IPS-15b (cell line): Measurements from ENCODE around the gene ST8SIA6.

Experiments used
- H3K27me3 ChIP-seq: one replicate; pipeline ENCODE4 v1.6.1; 2013; ENCODE audit warnings: low read length; ENCODE audit not compliant: control insufficient read depth, insufficient read depth
- H3K36me3 ChIP-seq: one replicate; pipeline ENCODE4 v1.6.1; 2013; ENCODE audit warnings: low read length; ENCODE audit not compliant: control insufficient read depth, insufficient read depth
- H3K4me1 ChIP-seq: one replicate; pipeline ENCODE4 v1.6.1; 2013; ENCODE audit warnings: mild to moderate bottlenecking, low read length; ENCODE audit not compliant: control insufficient read depth, insufficient read depth
- H3K4me3 ChIP-seq: one replicate; pipeline ENCODE4 v1.5.1; 2013; ENCODE audit warnings: low read depth, low read length
- H3K9ac ChIP-seq: one replicate; pipeline ENCODE4 v1.6.1; 2013; ENCODE audit warnings: low read depth, mild to moderate bottlenecking, low read length
- H3K9me3 ChIP-seq: one replicate; pipeline ENCODE4 v1.6.1; 2013; ENCODE audit warnings: mild to moderate bottlenecking, low read length; ENCODE audit not compliant: control insufficient read depth, insufficient read depth

ST8SIA6 gene

GRCh38 chr10:17475661-17476060 is 21.3 kb upstream of the ST8SIA6 start:
- Histone ChIP-seq H3K36me3 (no peaks in the 10 kb centered on the region), H3K9ac (no peak overlapping the region), H3K9me3 (no peaks in the 10 kb centered on the region), H3K27me3 (no peaks in the 10 kb centered on the region), H3K4me3 (no peak overlapping the region), H3K4me1 (peaks cover 8% of the 10 kb centered on the region)

DNA sequence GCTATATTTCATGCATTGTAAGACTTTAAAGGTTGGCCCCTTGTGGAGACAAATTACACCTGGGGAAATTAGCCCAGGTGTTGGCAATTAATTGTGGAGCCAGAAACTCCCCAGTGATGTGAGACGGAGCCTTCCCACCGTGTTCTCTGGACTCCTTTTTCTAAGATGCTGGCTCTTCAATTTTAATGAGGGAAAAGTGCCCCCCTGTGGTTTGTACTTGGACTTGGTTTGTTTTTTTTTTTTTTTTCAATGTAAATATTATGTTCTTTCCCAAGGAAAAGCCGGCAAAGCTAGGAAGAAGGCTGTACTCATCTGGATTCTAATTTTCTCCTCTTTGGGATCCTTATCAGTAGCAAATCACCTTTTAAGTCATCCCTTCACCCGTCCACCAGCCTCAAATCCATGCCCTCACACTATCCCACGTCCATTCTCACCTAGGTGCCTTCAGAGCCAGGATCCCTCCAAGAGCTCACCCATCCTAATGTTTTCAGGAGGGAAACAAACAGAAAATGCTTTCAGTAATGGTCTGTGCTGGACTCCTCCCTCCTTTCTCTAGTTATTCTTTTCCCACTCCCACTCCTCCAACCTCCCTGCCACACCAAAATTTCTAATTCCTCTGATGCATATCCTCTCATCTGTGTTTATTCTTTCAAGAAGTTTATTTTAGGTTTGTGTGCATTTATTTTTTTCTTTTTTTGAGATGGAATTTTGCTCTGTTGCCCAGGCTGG is 20.4 kb upstream of the ST8SIA6 start:
- H3K36me3 ChIP-seq: no peaks in the 10 kb centered on the region
- no peaks in the 10 kb centered on the region for H3K9me3 ChIP-seq
- no peaks in the 10 kb centered on the region for H3K27me3 ChIP-seq
- no peak overlapping the region for H3K9ac ChIP-seq
- no peak overlapping the region for H3K4me3 ChIP-seq
- peaks cover 8% of the 10 kb centered on the region for H3K4me1 ChIP-seq

- peaks cover 6% of the 10 kb centered on the region for H3K4me1 ChIP-seq
- no peak overlapping the region for H3K4me3 ChIP-seq
- no peaks in the 10 kb centered on the region for H3K9me3 ChIP-seq
- no peak overlapping the region for H3K9ac ChIP-seq
- H3K36me3 ChIP-seq: no peaks in the 10 kb centered on the region
- H3K27me3 ChIP-seq: no peaks in the 10 kb centered on the region
These were observed 19.0 kb upstream of the ST8SIA6 start for GRCh38 chr10:17473228-17473950.

DNA sequence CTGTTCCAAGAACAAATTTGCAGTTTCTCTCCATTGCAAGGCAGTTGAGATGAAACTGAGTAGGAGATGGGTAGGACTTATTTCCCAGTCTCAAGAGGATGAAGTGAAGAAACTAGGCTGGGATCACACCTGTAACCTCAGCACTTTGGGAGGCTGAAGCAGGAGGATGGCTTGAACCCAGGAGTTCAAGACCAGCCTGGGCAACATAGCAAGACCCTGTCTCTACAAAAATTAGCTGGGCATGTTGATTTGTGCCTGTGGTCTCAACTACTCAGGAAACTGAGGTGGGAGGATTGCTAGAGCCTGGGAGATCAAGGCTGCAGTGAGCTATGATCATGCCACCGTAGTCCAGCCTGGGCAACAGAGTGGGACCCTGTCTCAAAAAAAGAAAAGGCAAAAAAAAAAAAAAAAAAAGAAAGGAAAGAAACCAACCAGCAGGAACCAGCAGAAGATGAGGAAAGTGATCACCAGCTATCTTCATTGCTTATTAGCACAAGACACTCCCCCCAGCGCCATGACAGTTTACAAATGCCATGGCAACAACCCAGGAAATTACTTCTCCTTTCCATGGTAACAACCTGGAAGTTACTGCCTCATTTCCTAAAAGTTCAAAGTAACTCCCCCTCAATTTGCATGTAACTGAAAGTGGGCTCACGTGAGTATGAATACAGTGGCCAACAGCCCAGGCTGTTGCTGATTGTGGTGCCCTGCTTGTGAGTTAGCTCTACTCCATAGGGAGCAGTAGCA is 18.3 kb upstream of the ST8SIA6 start:
- Histone ChIP-seq H3K27me3 (no peaks in the 10 kb centered on the region), H3K9ac (no peak overlapping the region), H3K36me3 (no peaks in the 10 kb centered on the region), H3K4me3 (no peak overlapping the region), H3K9me3 (no peaks in the 10 kb centered on the region), H3K4me1 (peaks cover 6% of the 10 kb centered on the region)

- no peaks in the 10 kb centered on the region for H3K36me3 ChIP-seq
- peaks cover 6% of the 10 kb centered on the region for H3K4me1 ChIP-seq
- H3K9ac ChIP-seq: no peak overlapping the region
- no peaks in the 10 kb centered on the region for H3K27me3 ChIP-seq
- H3K9me3 ChIP-seq: no peaks in the 10 kb centered on the region
- H3K4me3 ChIP-seq: no peak overlapping the region
These were observed 15.9 kb upstream of the ST8SIA6 start for GRCh38 chr10:17470246-17470645.

GRCh38 chr10:17465328-17466125 is 11.1 kb upstream of the ST8SIA6 start:
- Histone ChIP-seq H3K27me3 (no peaks in the 10 kb centered on the region), H3K4me3 (no peak overlapping the region), H3K36me3 (no peaks in the 10 kb centered on the region), H3K9me3 (peaks cover 3% of the 10 kb centered on the region), H3K4me1 (no peaks in the 10 kb centered on the region), H3K9ac (no peak overlapping the region)

DNA sequence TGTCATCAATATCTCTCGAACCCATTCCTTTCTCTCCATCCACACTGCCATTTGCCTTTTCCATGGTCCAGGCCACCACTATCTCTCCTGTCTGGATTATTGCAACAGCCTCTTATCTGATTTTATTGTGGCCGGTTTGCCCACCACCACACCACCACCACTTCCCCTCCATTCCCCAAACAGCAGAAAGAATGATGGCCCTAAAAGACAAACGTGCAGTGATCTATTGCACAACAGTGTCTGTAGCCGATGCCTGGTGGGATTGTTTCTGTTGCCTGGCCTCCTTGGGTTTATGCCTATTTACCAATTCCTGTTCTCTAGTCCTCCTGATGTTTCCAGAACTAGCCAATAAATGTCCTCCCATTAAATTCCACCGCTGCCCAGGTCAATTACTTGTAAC is 10.2 kb upstream of the ST8SIA6 start:
- no peak overlapping the region for H3K9ac ChIP-seq
- H3K36me3 ChIP-seq: no peaks in the 10 kb centered on the region
- H3K4me3 ChIP-seq: no peak overlapping the region
- H3K27me3 ChIP-seq: no peaks in the 10 kb centered on the region
- H3K9me3 ChIP-seq: peaks cover 3% of the 10 kb centered on the region
- no peaks in the 10 kb centered on the region for H3K4me1 ChIP-seq

GRCh38 chr10:17460756-17461155 is 6.4 kb upstream of the ST8SIA6 start:
- Histone ChIP-seq H3K4me3 (no peak overlapping the region), H3K9ac (no peak overlapping the region), H3K4me1 (no peaks in the 10 kb centered on the region), H3K27me3 (peaks cover 4% of the 10 kb centered on the region), H3K9me3 (peaks cover 3% of the 10 kb centered on the region), H3K36me3 (no peaks in the 10 kb centered on the region)

GRCh38 chr10:17457083-17457482 is 2.7 kb upstream of the ST8SIA6 start:
- Histone ChIP-seq H3K9ac (no peak overlapping the region), H3K4me1 (peaks cover 2% of the 10 kb centered on the region), H3K9me3 (no peaks in the 10 kb centered on the region), H3K4me3 (no peak overlapping the region), H3K27me3 (peaks cover 25% of the 10 kb centered on the region), H3K36me3 (no peaks in the 10 kb centered on the region)

DNA sequence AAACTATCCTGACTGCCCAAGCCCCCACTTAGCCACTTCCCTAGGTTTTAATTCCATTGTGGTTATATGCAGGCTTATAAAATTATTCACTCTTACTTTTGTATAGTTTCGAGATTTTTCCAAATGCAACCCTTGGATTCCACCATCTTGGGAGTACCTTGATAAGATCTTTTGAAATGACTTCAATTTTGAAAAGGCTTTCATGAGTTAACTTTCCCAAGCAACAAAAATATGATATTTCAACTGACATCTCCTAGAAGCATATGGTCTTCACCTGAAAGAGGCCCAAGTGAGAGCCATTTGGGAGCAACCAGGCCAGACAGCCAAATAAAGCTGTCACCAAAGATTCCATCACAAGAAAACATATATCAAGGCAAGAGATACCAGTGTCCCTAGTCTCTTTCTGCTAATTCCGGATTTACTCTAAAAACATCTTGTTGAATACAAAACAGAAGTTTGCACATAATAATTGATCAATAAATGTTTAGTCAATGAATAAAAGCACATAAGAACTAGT is 1.7 kb upstream of the ST8SIA6 start:
- no peak overlapping the region for H3K4me3 ChIP-seq
- H3K9me3 ChIP-seq: no peaks in the 10 kb centered on the region
- H3K9ac ChIP-seq: no peak overlapping the region
- H3K4me1 ChIP-seq: peaks cover 5% of the 10 kb centered on the region
- peaks cover 28% of the 10 kb centered on the region for H3K27me3 ChIP-seq
- no peaks in the 10 kb centered on the region for H3K36me3 ChIP-seq

- no peaks in the 10 kb centered on the region for H3K36me3 ChIP-seq
- peaks cover 28% of the 10 kb centered on the region for H3K27me3 ChIP-seq
- H3K9ac ChIP-seq: no peak overlapping the region
- no peaks in the 10 kb centered on the region for H3K9me3 ChIP-seq
- H3K4me3 ChIP-seq: peak overlapping the region; percentile 54
- H3K4me1 ChIP-seq: peaks cover 5% of the 10 kb centered on the region
These were observed 673 bp upstream of the ST8SIA6 start for GRCh38 chr10:17455015-17455520.
